Liver (tissue), 3 donors: ENCODE measurements around the gene GGT1.
"Not testable (repeated sequence)": the region's sequence is repeated elsewhere in the genome, so short reads cannot be mapped to it uniquely, and the experiment has no call there.

Source experiments
- CTCF ChIP-seq: fragments of 150-350 bp; IDR thresholded peaks from 2 replicates; pipeline ENCODE4 v1.5.1; 2017; ENCODE audit warnings: improper control_type of control experiment, low read depth, low read length; ENCODE audit not compliant: missing input control
- GABPA ChIP-seq, 2 donors: IDR thresholded peaks in 1 of 2; conservative IDR thresholded peaks in 1 of 2; 2 replicates each; pipeline ENCODE4 v1.6.1; 2016; ENCODE audit warnings: antibody characterized with exemption in 2 of 2, mild to moderate bottlenecking in 1 of 2, moderate library complexity in 1 of 2
- NR2F2 ChIP-seq: IDR thresholded peaks from 2 replicates; pipeline ENCODE4 v1.6.1; 2016; ENCODE audit warnings: antibody characterized with exemption
- RAD21 ChIP-seq, 2 donors: IDR thresholded peaks; 2 replicates each; pipeline ENCODE4 v1.6.1; 2016; ENCODE audit warnings: antibody characterized with exemption in 2 of 2, mild to moderate bottlenecking in 2 of 2
- RXRA ChIP-seq, 2 donors: IDR thresholded peaks; 2 replicates each; pipeline ENCODE4 v1.6.1; 2017 to 2018; ENCODE audit warnings: antibody characterized with exemption in 2 of 2, mild to moderate bottlenecking in 1 of 2
- TAF1 ChIP-seq: conservative IDR thresholded peaks from 2 replicates; pipeline ENCODE4 v1.6.1; 2016; ENCODE audit warnings: antibody characterized with exemption, mild to moderate bottlenecking
- YY1 ChIP-seq: IDR thresholded peaks from 2 replicates; pipeline ENCODE4 v1.6.1; 2016; ENCODE audit warnings: antibody characterized with exemption, mild to moderate bottlenecking
- TF ChIP-seq, protein P1 (sequence below): IDR thresholded peaks from 2 replicates; pipeline ENCODE4 v1.6.1; 2016; ENCODE audit warnings: antibody characterized with exemption
- donor health status: healthy.
- donor health status: healthy.

- TF ChIP-seq CTCF; NR2F2; GABPA (IDR thresholded peaks at IDR 0.05 in 1 of 2, conservative IDR thresholded peaks at IDR 0.05 in 1 of 2); YY1; RXRA (IDR thresholded peaks at IDR 0.05); RAD21 (IDR thresholded peaks at IDR 0.05); TAF1: not testable (repeated sequence)
- TF ChIP-seq, protein P1, sequence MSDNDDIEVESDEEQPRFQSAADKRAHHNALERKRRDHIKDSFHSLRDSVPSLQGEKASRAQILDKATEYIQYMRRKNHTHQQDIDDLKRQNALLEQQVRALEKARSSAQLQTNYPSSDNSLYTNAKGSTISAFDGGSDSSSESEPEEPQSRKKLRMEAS, result not testable (repeated sequence)
These were observed 33.5 kb downstream of the GGT1 start for GRCh38 chr22:24636513-24636912.
